Measurements from ENCODE around the gene TMPRSS9.
A peak's percentile ranks its signal among the peaks of the same experiment; 100 is the strongest.

Gene TMPRSS9

DNA sequence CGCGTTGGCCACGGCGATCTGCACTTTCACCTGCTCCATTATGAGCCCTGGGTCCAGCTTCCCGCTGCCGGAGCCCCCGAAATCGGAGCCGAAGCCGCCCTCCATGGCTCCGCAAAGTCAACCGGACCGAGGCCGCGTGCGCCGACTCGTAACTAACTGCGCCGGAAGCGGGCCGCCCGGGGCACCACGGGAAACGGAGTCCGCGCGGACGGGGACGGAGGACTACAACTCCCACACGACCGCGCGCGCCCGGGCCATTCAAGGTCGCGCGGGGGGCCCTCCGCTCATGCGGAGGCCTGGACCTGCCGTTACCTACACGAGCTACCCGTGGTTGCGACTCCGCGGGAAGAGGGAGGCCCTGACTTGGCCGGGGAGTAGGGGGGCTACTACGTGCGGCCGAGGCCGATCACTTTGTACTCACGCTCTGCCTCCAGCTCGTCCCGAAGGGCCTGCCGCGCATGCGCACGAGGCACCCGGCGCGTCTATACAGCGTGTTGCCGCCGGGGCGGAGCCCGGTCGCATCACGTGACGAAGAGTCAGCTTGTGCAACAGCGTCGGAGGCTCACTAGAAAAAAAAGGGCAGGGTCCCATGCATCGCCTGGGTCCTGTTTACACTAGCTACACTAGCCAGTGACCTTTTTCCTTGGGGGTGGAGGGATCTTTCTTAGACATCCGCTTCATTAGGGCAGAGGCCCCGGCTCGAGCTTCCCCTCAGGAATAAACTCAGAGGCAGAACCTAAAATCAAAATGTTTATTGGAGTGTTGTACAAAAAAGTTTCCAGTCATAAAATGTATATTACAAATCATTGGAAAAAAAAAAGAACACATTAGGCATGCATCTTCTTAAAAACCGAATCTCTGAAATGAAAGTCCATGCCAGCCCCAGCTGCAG, 67.6 kb downstream of the TMPRSS9 start, which contains the start of gene TIMM13 (continued):
- TF ChIP-seq ZNF660 (tag by site-specific recombination; IDR thresholded peaks at IDR 0.05) (peak; percentile 37; the same call in 1 of the 2 replicates), ZNF830 (tag by site-specific recombination; IDR thresholded peaks at IDR 0.05; ENCODE audit: low read depth) (no peak), KLF9 (tag by site-specific recombination; IDR thresholded peaks at IDR 0.05; ENCODE audit: low read depth) (peak; percentile 26), ZNF530 (tag by site-specific recombination; IDR thresholded peaks at IDR 0.05; ENCODE audit: low read depth) (no peak), ZNF521 (tag by site-specific recombination; IDR thresholded peaks at IDR 0.05) (no peak), ZFP41 (tag by site-specific recombination; IDR thresholded peaks at IDR 0.05; ENCODE audit: borderline replicate concordance) (no peak), ZNF2 (tag by site-specific recombination; IDR thresholded peaks at IDR 0.05) (peak; percentile 84; the same call in 1 of the 2 replicates), ZNF311 (tag by site-specific recombination; IDR thresholded peaks at IDR 0.05; ENCODE audit: borderline replicate concordance) (no peak), ZNF629 (tag by site-specific recombination; IDR thresholded peaks at IDR 0.05) (peak; percentile 54), ZNF677 (tag by site-specific recombination; IDR thresholded peaks at IDR 0.05) (no peak), ZNF23 (tag by site-specific recombination; IDR thresholded peaks at IDR 0.05; ENCODE audit: borderline replicate concordance) (no peak), ZNF48 (tag by site-specific recombination; IDR thresholded peaks at IDR 0.05) (no peak), ZNF473 (tag by site-specific recombination; IDR thresholded peaks at IDR 0.05) (no peak), ZNF529 (tag by site-specific recombination; IDR thresholded peaks at IDR 0.05; ENCODE audit: insufficient replicate concordance) (no peak), ZNF155 (tag by site-specific recombination; IDR thresholded peaks at IDR 0.05) (no peak), ZNF138 (tag by site-specific recombination; IDR thresholded peaks at IDR 0.05; ENCODE audit: borderline replicate concordance) (no peak), ZNF248 (tag by site-specific recombination; IDR thresholded peaks at IDR 0.05) (no peak), KLF7 (tag by site-specific recombination; IDR thresholded peaks at IDR 0.05; ENCODE audit: borderline replicate concordance) (no peak)
- TF ChIP-seq, protein P1, sequence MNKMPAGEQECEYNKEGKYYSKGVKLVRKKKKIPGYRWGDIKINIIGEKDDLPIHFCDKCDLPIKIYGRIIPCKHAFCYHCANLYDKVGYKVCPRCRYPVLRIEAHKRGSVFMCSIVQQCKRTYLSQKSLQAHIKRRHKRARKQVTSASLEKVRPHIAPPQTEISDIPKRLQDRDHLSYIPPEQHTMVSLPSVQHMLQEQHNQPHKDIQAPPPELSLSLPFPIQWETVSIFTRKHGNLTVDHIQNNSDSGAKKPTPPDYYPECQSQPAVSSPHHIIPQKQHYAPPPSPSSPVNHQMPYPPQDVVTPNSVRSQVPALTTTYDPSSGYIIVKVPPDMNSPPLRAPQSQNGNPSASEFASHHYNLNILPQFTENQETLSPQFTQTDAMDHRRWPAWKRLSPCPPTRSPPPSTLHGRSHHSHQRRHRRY (tag by site-specific recombination; IDR thresholded peaks at IDR 0.05): no peak
- TF ChIP-seq, protein P2, sequence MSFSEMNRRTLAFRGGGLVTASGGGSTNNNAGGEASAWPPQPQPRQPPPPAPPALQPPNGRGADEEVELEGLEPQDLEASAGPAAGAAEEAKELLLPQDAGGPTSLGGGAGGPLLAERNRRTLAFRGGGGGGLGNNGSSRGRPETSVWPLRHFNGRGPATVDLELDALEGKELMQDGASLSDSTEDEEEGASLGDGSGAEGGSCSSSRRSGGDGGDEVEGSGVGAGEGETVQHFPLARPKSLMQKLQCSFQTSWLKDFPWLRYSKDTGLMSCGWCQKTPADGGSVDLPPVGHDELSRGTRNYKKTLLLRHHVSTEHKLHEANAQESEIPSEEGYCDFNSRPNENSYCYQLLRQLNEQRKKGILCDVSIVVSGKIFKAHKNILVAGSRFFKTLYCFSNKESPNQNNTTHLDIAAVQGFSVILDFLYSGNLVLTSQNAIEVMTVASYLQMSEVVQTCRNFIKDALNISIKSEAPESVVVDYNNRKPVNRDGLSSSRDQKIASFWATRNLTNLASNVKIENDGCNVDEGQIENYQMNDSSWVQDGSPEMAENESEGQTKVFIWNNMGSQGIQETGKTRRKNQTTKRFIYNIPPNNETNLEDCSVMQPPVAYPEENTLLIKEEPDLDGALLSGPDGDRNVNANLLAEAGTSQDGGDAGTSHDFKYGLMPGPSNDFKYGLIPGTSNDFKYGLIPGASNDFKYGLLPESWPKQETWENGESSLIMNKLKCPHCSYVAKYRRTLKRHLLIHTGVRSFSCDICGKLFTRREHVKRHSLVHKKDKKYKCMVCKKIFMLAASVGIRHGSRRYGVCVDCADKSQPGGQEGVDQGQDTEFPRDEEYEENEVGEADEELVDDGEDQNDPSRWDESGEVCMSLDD (tag by site-specific recombination; IDR thresholded peaks at IDR 0.05): no peak; the same call in 1 of the 2 replicates
- TF ChIP-seq, protein P3, sequence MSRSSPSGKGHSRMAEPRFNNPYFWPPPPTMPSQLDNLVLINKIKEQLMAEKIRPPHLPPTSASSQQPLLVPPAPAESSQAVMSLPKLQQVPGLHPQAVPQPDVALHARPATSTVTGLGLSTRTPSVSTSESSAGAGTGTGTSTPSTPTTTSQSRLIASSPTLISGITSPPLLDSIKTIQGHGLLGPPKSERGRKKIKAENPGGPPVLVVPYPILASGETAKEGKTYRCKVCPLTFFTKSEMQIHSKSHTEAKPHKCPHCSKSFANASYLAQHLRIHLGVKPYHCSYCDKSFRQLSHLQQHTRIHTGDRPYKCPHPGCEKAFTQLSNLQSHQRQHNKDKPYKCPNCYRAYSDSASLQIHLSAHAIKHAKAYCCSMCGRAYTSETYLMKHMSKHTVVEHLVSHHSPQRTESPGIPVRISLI (tag by site-specific recombination; IDR thresholded peaks at IDR 0.05): peak; percentile 98
- TF ChIP-seq, protein P4, sequence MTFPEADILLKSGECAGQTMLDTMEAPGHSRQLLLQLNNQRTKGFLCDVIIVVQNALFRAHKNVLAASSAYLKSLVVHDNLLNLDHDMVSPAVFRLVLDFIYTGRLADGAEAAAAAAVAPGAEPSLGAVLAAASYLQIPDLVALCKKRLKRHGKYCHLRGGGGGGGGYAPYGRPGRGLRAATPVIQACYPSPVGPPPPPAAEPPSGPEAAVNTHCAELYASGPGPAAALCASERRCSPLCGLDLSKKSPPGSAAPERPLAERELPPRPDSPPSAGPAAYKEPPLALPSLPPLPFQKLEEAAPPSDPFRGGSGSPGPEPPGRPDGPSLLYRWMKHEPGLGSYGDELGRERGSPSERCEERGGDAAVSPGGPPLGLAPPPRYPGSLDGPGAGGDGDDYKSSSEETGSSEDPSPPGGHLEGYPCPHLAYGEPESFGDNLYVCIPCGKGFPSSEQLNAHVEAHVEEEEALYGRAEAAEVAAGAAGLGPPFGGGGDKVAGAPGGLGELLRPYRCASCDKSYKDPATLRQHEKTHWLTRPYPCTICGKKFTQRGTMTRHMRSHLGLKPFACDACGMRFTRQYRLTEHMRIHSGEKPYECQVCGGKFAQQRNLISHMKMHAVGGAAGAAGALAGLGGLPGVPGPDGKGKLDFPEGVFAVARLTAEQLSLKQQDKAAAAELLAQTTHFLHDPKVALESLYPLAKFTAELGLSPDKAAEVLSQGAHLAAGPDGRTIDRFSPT (tag by site-specific recombination; IDR thresholded peaks at IDR 0.05): no peak
- TF ChIP-seq, protein P5, sequence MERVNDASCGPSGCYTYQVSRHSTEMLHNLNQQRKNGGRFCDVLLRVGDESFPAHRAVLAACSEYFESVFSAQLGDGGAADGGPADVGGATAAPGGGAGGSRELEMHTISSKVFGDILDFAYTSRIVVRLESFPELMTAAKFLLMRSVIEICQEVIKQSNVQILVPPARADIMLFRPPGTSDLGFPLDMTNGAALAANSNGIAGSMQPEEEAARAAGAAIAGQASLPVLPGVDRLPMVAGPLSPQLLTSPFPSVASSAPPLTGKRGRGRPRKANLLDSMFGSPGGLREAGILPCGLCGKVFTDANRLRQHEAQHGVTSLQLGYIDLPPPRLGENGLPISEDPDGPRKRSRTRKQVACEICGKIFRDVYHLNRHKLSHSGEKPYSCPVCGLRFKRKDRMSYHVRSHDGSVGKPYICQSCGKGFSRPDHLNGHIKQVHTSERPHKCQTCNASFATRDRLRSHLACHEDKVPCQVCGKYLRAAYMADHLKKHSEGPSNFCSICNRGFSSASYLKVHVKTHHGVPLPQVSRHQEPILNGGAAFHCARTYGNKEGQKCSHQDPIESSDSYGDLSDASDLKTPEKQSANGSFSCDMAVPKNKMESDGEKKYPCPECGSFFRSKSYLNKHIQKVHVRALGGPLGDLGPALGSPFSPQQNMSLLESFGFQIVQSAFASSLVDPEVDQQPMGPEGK (tag by site-specific recombination; IDR thresholded peaks at IDR 0.05): peak; percentile 67
- TF ChIP-seq, protein P6, sequence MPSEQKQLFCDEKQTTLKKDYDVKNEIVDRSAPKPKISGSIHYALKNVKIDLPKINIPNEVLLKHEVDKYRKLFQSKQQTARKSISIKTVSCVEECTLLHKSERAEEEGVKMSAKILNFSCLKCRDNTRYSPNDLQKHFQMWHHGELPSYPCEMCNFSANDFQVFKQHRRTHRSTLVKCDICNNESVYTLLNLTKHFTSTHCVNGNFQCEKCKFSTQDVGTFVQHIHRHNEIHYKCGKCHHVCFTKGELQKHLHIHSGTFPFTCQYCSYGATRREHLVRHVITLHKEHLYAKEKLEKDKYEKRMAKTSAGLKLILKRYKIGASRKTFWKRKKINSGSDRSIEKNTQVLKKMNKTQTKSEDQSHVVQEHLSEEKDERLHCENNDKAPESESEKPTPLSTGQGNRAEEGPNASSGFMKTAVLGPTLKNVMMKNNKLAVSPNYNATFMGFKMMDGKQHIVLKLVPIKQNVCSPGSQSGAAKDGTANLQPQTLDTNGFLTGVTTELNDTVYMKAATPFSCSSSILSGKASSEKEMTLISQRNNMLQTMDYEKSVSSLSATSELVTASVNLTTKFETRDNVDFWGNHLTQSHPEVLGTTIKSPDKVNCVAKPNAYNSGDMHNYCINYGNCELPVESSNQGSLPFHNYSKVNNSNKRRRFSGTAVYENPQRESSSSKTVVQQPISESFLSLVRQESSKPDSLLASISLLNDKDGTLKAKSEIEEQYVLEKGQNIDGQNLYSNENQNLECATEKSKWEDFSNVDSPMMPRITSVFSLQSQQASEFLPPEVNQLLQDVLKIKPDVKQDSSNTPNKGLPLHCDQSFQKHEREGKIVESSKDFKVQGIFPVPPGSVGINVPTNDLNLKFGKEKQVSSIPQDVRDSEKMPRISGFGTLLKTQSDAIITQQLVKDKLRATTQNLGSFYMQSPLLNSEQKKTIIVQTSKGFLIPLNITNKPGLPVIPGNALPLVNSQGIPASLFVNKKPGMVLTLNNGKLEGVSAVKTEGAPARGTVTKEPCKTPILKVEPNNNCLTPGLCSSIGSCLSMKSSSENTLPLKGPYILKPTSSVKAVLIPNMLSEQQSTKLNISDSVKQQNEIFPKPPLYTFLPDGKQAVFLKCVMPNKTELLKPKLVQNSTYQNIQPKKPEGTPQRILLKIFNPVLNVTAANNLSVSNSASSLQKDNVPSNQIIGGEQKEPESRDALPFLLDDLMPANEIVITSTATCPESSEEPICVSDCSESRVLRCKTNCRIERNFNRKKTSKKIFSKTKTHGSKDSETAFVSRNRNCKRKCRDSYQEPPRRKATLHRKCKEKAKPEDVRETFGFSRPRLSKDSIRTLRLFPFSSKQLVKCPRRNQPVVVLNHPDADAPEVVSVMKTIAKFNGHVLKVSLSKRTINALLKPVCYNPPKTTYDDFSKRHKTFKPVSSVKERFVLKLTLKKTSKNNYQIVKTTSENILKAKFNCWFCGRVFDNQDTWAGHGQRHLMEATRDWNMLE (tag by site-specific recombination; conservative IDR thresholded peaks at IDR 0.05; ENCODE audit: low read depth): no peak

Data from HEK293 (cell line).